ENCODE data around the gene PSME1. TPM values are rescaled to one million over a fixed set of nuclear protein-coding genes. Genes with fewer than 3 reads are reported as not detected.
A peak's percentile ranks its signal among the peaks of the same experiment; 100 is the strongest.

The PSME1 gene
- total RNA-seq, 1 experiment from 2014 or later, result 160 TPM

DNA sequence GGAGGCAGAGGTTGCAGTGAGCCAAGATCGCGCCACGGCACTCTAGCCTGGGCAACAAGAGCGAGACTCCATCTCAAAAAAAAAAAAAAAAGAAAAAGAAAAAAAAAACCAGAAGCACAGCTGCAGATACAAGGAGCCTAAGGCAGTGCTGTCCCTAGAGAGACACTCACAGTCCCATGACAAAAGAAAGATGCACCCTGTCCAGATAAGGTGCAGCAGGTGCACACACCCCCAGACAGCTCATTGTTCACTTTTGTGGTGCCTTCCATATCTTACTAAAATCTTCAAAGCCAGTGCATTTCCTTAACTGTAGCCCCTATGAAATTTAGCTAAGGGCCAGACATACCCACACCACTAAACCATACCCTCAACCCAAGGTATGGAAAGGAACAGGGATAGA lies 13.6 kb upstream of the PSME1 start:
- BruUV-seq (replicated peaks), result no TSS peak
- ChIA-PET POLR2A (ENCODE audit: low non-redundant PET) (no interaction called here), CTCF (no interaction called here)
- H3K36me3 ChIP-seq (ENCODE audit: insufficient read depth, low read length, poor library complexity, severe bottlenecking), result peaks cover 32% of the 10 kb centered on the region
- H3K9me3 ChIP-seq (ENCODE audit: low read depth, low read length, poor library complexity, severe bottlenecking), result no peaks in the 10 kb centered on the region
- H3K4me3 ChIP-seq (ENCODE audit: low read depth, low read length, poor library complexity, severe bottlenecking), result no peak overlapping the region
- TF ChIP-seq, protein P1, sequence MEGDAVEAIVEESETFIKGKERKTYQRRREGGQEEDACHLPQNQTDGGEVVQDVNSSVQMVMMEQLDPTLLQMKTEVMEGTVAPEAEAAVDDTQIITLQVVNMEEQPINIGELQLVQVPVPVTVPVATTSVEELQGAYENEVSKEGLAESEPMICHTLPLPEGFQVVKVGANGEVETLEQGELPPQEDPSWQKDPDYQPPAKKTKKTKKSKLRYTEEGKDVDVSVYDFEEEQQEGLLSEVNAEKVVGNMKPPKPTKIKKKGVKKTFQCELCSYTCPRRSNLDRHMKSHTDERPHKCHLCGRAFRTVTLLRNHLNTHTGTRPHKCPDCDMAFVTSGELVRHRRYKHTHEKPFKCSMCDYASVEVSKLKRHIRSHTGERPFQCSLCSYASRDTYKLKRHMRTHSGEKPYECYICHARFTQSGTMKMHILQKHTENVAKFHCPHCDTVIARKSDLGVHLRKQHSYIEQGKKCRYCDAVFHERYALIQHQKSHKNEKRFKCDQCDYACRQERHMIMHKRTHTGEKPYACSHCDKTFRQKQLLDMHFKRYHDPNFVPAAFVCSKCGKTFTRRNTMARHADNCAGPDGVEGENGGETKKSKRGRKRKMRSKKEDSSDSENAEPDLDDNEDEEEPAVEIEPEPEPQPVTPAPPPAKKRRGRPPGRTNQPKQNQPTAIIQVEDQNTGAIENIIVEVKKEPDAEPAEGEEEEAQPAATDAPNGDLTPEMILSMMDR (conservative IDR thresholded peaks at IDR 0.05; ENCODE audit: low read depth, low read length), result no peak
- H3K27me3 ChIP-seq (replicated peaks; ENCODE audit: insufficient read depth, low read depth, low read length, poor library complexity), result no peaks in the 10 kb centered on the region
- H3K4me1 ChIP-seq (ENCODE audit: insufficient read depth, low read length, poor library complexity, severe bottlenecking), result no peaks in the 10 kb centered on the region
- H3K27ac ChIP-seq (ENCODE audit: low read depth, low read length, poor library complexity, severe bottlenecking), result no peak overlapping the region
- intact Hi-C loops (cut with micrococcal nuclease; ENCODE audit: unreplicated experiment), result no loop called here
- DNase-seq (ENCODE audit: low spot score), result no peak

DNA sequence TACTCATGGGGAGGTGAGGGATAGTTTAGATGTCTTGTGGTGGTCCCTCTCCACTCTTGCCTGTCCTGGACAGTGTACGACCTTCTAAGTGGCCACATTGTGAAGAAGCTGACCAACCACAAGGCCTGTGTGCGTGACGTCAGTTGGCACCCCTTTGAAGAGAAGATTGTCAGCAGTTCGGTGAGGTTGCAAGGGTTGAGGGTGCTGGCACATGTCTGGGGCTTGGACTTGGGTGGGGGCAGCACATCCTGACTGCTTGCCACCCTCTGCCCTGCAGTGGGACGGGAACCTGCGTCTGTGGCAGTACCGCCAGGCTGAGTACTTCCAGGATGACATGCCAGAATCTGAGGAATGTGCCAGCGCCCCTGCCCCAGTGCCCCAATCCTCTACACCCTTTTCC lies 13.1 kb upstream of the PSME1 start:
- Histone ChIP-seq H3K4me1 (ENCODE audit: insufficient read depth, low read length, poor library complexity, severe bottlenecking) (no peaks in the 10 kb centered on the region), H3K36me3 (ENCODE audit: insufficient read depth, low read length, poor library complexity, severe bottlenecking) (peaks cover 28% of the 10 kb centered on the region), H3K27me3 (replicated peaks; ENCODE audit: insufficient read depth, low read depth, low read length, poor library complexity) (no peaks in the 10 kb centered on the region), H3K4me3 (ENCODE audit: low read depth, low read length, poor library complexity, severe bottlenecking) (no peak overlapping the region), H3K27ac (ENCODE audit: low read depth, low read length, poor library complexity, severe bottlenecking) (no peak overlapping the region), H3K9me3 (ENCODE audit: low read depth, low read length, poor library complexity, severe bottlenecking) (no peaks in the 10 kb centered on the region)
- intact Hi-C loops (cut with micrococcal nuclease; ENCODE audit: unreplicated experiment), result no loop called here
- ChIA-PET CTCF (no interaction called here), POLR2A (ENCODE audit: low non-redundant PET) (no interaction called here)
- TF ChIP-seq, protein P1 (conservative IDR thresholded peaks at IDR 0.05; ENCODE audit: low read depth, low read length), result no peak
- no peak for TF ChIP-seq EZH2 (IDR thresholded peaks at IDR 0.05; ENCODE audit: borderline replicate concordance, low read depth, low read length, poor library complexity, severe bottlenecking)
- no peak for DNase-seq (ENCODE audit: low spot score)
- no TSS peak for BruUV-seq (replicated peaks)

DNA sequence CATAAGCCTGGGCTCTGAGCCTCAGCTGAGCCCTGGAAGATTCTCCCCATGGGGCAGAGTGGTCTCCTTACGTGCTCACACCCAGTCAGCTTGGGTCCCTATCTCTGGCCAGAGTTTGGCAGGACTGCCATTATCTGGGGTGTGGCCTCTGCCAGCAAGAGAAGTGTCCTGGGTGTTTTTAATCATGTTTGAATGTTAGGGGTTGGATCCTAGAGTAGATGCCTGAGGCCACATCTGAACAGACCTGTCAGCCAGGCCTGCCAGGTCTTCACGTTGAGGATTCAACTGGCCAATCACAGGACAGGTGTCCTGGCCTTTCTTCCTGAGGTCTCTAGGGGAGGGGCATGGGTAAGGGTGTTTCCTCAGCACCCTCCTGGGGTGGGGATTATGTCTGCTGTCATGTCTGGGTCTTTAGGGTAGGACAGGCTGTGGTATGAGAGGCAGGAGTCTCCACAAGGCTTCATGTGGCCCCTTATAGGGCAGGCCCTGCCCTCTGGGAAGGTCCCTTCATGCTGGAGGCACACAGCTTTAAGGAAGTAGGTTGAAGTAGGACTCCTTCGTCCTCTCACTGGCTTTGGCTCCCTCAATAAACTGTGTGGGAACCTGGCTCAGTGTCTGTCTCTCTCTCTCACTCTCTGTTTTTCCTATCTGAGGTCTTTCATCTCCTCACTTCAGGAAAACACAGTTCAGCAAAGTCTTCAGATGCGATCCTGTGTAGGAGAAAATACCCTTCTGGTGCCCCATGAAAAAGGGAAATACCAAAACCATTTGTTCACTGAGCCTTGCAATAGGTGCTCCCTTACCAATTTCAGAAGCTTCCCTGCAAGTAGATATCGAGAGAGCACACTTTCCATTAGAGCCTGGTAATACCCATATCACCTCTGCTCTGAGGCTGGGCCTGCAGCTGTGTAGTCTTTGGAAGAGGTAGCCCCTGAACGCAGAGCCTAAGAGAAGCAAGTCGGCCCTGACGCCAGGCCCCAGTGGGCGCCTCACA lies 12.3 kb upstream of the PSME1 start:
- ChIA-PET CTCF (no interaction called here), POLR2A (ENCODE audit: low non-redundant PET) (no interaction called here)
- Histone ChIP-seq H3K36me3 (ENCODE audit: insufficient read depth, low read length, poor library complexity, severe bottlenecking) (peaks cover 20% of the 10 kb centered on the region), H3K4me1 (ENCODE audit: insufficient read depth, low read length, poor library complexity, severe bottlenecking) (no peaks in the 10 kb centered on the region), H3K9me3 (ENCODE audit: low read depth, low read length, poor library complexity, severe bottlenecking) (no peaks in the 10 kb centered on the region), H3K27ac (ENCODE audit: low read depth, low read length, poor library complexity, severe bottlenecking) (no peak overlapping the region), H3K27me3 (replicated peaks; ENCODE audit: insufficient read depth, low read depth, low read length, poor library complexity) (no peaks in the 10 kb centered on the region), H3K4me3 (ENCODE audit: low read depth, low read length, poor library complexity, severe bottlenecking) (no peak overlapping the region)
- DNase-seq (ENCODE audit: low spot score), result no peak
- BruUV-seq (replicated peaks), result TSS peak; percentile 39
- no peak for TF ChIP-seq EZH2 (IDR thresholded peaks at IDR 0.05; ENCODE audit: borderline replicate concordance, low read depth, low read length, poor library complexity, severe bottlenecking)
- TF ChIP-seq, protein P1 (conservative IDR thresholded peaks at IDR 0.05; ENCODE audit: low read depth, low read length), result no peak
- intact Hi-C loops (cut with micrococcal nuclease; ENCODE audit: unreplicated experiment), result no loop called here

Measured in A673 (cell line).